Raji (cell line): Measurements from ENCODE around the gene SELENOP.

Experiments used
- POLR2A ChIP-seq: IDR thresholded peaks from 2 replicates; pipeline ENCODE4 v1.6.1; 2011; ENCODE audit warnings: low read depth, low read length, control low read depth; ENCODE audit not compliant: insufficient read depth

SELENOP gene

GRCh38 chr5:42836070-42836769, 24.5 kb upstream of the SELENOP start:
- no peak for TF ChIP-seq POLR2A

- no peak for TF ChIP-seq POLR2A
These were observed 20.4 kb upstream of the SELENOP start for GRCh38 chr5:42832060-42832459.

GRCh38 chr5:42830924-42831323, 19.2 kb upstream of the SELENOP start:
- TF ChIP-seq POLR2A = no peak

DNA sequence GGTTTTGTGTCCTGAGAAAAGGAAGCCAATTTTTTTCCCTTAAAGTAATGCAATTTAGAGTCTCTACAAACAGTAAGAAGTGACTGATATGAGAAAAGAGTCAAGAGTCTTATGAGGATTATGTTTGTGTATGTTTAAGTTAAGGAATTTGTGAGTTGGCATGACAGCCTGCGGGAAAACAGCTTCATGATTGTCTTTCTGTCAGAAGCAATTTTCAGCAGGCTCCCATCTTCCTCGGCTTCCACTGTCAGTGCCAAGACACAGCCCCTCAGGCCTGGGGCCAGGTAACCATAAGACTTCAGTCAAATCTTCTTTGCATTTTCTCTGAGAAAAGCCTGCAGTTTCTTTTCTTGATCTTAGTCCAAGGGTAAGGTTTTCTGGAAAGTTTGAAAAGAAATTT, 17.0 kb upstream of the SELENOP start:
- TF ChIP-seq POLR2A = no peak

GRCh38 chr5:42826757-42827515, 15.2 kb upstream of the SELENOP start:
- TF ChIP-seq POLR2A = no peak

- no peak for TF ChIP-seq POLR2A
These were observed 13.9 kb upstream of the SELENOP start for GRCh38 chr5:42825422-42826148.

- TF ChIP-seq POLR2A = no peak
These were observed 12.8 kb upstream of the SELENOP start for GRCh38 chr5:42824347-42824976.

GRCh38 chr5:42822548-42822947, 10.9 kb upstream of the SELENOP start:
- no peak for TF ChIP-seq POLR2A

GRCh38 chr5:42819745-42820144, 8.1 kb upstream of the SELENOP start:
- no peak for TF ChIP-seq POLR2A

- no peak for TF ChIP-seq POLR2A
These were observed 1.8 kb upstream of the SELENOP start for GRCh38 chr5:42813533-42813932.

DNA sequence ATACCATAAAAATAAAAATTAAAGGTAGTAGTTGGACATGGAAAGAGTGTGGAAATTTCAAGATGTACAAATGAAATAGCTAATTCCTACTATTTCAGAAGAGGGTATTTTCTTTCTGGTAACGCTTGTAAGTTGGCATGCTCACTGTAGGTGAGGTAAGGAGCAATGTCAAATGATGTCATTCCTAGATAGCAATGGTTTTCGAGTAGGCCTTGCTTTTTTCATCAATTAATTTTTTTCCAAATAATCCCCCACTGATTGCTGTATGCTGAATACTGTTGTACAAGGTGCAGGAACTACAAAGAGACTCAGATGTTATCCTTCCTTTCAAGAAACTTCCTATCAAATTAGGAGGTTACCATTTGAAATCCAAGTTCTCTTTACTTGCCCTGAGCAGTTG, 928 bp upstream of the SELENOP start:
- TF ChIP-seq POLR2A = no peak

DNA sequence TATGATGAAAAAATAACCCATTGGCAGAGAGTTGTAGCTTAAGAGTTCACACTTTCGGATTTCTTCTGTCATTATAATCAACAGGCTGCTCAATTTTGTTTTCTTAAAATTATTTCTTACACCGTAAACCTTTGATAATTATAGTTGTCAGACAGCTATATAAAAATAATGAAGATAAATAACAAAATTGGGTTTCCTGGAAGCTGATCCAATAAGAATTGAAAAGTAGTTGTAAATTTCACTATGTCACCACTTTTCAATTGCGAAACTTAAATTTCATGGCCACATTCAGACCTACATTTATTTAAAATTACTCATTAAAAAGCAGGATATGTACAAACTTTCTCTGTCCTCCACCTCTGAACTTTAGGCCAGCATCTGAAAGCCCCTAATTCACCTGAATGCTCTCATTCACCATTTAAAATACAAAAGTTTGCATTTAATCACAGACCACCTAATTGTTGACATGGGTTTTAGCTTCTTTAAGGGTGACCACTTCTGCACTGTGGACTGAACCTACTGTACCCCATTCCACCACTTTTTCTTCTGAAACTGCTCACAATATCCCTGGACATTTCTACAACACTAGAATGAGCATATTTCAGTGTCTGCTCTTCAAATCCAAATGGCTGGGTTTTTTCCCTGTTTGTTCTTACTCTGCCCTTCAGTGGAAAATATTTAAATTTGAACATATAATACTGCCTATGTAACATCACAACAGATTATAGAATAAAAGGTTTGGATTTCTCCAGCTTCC, 680 bp downstream of the SELENOP start:
- TF ChIP-seq POLR2A = no peak

GRCh38 chr5:42808888-42809611, 2.6 kb downstream of the SELENOP start:
- TF ChIP-seq POLR2A = no peak
